Measurements from ENCODE around the gene WDR44. TPM values are rescaled to one million over a fixed set of nuclear protein-coding genes. Genes with fewer than 3 reads are reported as not detected.

WDR44 gene
- total and polyA plus RNA-seq, 5 donors from 2014 or later: 6.4 to 23.5 (median 7.4) TPM

DNA sequence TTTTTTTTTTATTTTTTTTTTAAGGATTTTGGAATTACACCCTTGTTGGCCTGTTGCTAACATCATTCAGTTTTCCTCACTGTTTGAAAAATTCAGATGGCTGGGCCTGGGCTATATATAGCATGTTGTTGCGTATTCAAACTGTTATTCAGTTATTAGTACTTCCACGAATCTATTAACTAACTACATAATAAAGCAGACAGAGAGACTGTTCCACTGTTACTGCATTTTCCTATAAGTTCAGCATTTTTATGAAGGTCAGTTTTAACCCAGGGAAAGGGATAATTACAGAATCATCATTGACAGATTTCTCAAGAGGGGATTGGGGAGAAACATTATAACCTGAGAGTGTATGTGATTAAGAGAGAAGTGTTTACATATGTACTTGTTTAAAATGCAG, 152.8 kb downstream of the WDR44 start:
- Mint-ChIP-seq H3K36me3 (no peaks in the 10 kb centered on the region), H3K4me3 (peak overlapping the region; percentile 16 to 100 (median 96)), H3K4me1 (peaks cover 21 to 54% (median 31%) of the 10 kb centered on the region in 4 donors), H3K9me3 (peaks cover 0 to 2% (median 0%) of the 10 kb centered on the region in 7 donors), H3K27me3 (peaks cover 6% of the 10 kb centered on the region), H3K27ac (peak overlapping the region in 1 of 3 donors; percentile 98)
- Histone ChIP-seq H3K4me3 (ENCODE audit: low read depth, low read length) (peak overlapping the region; percentile 92), H3K27me3 (ENCODE audit: control insufficient read depth, insufficient read depth, low read length) (no peaks in the 10 kb centered on the region), H3K27ac (ENCODE audit: insufficient read depth, low read length, poor library complexity, severe bottlenecking) (peak overlapping the region; percentile 88), H3K4me1 (ENCODE audit: control insufficient read depth, insufficient read depth, low read length, poor library complexity, severe bottlenecking) (peaks cover 57% of the 10 kb centered on the region), H3K9me3 (ENCODE audit: control insufficient read depth in 2 of 2, low read length in 2 of 2) (no peaks in the 10 kb centered on the region), H3K36me3 (ENCODE audit: control insufficient read depth, insufficient read depth, low read length) (peaks cover 11% of the 10 kb centered on the region)
- ATAC-seq (ENCODE audit: low read depth in 2 of 2) (no peak), DNase-seq (no peak)

DNA sequence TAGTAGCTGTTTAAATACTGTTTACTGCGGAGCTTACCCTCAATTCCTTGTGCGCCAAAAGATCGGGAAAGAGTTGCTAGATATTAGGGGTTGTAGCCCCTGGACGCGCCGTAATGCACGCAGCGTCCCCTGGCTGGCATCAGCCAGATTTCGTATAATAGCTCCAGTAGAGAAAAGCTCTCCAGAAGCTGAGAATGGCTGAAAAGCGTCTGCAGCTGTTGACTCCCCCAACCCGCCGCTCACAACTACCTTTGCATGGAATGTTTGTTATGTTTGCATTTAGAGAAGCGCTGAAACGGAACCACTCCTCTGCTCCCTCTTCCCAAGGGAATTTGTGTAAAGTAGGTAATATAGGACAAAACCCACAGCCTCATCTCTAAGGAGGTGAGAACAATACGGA, 153.4 kb downstream of the WDR44 start:
- H3K27me3 ChIP-seq (ENCODE audit: control insufficient read depth, insufficient read depth, low read length): no peaks in the 10 kb centered on the region
- Mint-ChIP-seq H3K36me3 (no peaks in the 10 kb centered on the region), H3K27ac (peak overlapping the region in 2 of 3 donors; percentile 75 to 98), H3K27me3 (peaks cover 6% of the 10 kb centered on the region), H3K4me3 (peak overlapping the region; percentile 16 to 97 (median 70)), H3K4me1 (peaks cover 21 to 57% (median 31%) of the 10 kb centered on the region in 4 donors), H3K9me3 (peaks cover 0 to 2% (median 0%) of the 10 kb centered on the region in 7 donors)
- no peak for ATAC-seq (ENCODE audit: low read depth in 2 of 2)
- H3K27ac ChIP-seq (ENCODE audit: insufficient read depth, low read length, poor library complexity, severe bottlenecking): peak overlapping the region; percentile 88
- DNase-seq: no peak
- H3K36me3 ChIP-seq (ENCODE audit: control insufficient read depth, insufficient read depth, low read length): peaks cover 11% of the 10 kb centered on the region
- H3K9me3 ChIP-seq (ENCODE audit: control insufficient read depth in 2 of 2, low read length in 2 of 2): no peaks in the 10 kb centered on the region
- H3K4me1 ChIP-seq (ENCODE audit: control insufficient read depth, insufficient read depth, low read length, poor library complexity, severe bottlenecking): peaks cover 63% of the 10 kb centered on the region
- peak overlapping the region; percentile 92 for H3K4me3 ChIP-seq (ENCODE audit: low read depth, low read length)

Other genes with a start within 250 kb of the WDR44 start
- gene KLHL13, start 229.3 kb upstream of the WDR44 start, total RNA-seq: 0.27 TPM
- under 1 TPM in 3 of 4 donors, not detected in 1; 0.25 to 0.61 (median 0.26) TPM for gene KLHL13, start 229.3 kb upstream of the WDR44 start, polyA plus RNA-seq
- gene DOCK11, start 149.7 kb downstream of the WDR44 start, total RNA-seq: 126 TPM
- 10 to 100 TPM; 26.5 to 36.4 (median 31.8) TPM for gene DOCK11, start 149.7 kb downstream of the WDR44 start, polyA plus RNA-seq